ENCODE data around the gene LRRC71.
A peak's percentile ranks its signal among the peaks of the same experiment; 100 is the strongest.

The LRRC71 gene

DNA sequence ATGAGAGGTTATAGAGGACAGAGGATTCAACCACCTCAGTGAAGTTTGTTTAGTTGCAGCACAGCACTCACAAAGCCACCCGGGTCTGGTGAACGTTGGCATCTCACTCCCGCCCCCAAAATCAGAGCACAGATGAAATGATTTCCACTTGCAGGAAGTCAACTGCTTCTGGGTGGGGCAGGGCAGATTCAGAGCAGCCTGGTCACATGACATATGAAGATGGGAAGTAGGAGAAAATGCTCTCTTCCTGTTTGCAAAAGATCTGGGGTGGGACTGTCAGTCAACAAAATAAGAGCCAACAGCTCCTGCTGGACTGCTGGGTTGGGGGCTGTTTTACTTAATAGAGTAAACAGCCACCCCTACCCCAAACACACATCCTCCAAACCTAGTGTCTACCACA is 43.2 kb downstream of the LRRC71 start:
- TF ChIP-seq, protein P1, sequence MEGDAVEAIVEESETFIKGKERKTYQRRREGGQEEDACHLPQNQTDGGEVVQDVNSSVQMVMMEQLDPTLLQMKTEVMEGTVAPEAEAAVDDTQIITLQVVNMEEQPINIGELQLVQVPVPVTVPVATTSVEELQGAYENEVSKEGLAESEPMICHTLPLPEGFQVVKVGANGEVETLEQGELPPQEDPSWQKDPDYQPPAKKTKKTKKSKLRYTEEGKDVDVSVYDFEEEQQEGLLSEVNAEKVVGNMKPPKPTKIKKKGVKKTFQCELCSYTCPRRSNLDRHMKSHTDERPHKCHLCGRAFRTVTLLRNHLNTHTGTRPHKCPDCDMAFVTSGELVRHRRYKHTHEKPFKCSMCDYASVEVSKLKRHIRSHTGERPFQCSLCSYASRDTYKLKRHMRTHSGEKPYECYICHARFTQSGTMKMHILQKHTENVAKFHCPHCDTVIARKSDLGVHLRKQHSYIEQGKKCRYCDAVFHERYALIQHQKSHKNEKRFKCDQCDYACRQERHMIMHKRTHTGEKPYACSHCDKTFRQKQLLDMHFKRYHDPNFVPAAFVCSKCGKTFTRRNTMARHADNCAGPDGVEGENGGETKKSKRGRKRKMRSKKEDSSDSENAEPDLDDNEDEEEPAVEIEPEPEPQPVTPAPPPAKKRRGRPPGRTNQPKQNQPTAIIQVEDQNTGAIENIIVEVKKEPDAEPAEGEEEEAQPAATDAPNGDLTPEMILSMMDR (IDR thresholded peaks at IDR 0.05) = no peak
- no peak overlapping the region for H3K4me3 Mint-ChIP-seq
- H3K27me3 Mint-ChIP-seq (ENCODE audit: low read depth, poor library complexity) = peaks cover 7% of the 10 kb centered on the region
- DNase-seq = no peak
- peaks cover 74% of the 10 kb centered on the region for H3K36me3 Mint-ChIP-seq (ENCODE audit: low read depth)
- H3K4me1 Mint-ChIP-seq = peaks cover 40% of the 10 kb centered on the region
- no peak overlapping the region for H3K27ac Mint-ChIP-seq
- no peaks in the 10 kb centered on the region for H3K9me3 Mint-ChIP-seq

DNA sequence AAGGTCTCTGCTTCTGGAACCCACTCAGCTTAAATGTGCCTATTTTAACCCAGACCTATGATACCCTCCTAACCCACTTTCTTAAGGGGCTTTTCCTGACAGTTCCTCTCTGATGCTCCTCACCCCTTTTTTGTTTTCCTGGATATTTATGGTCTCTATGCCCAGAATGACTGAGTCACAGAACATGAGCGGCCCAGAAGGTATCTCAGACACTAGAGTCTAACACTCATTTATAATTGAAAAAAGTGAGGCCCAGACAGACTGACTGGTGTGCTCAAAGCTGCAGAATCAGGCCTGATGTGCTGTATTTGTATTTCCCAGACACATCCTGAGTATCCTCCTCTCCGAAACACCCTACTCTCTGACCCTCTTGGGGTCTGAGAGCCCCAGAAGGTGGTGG is 44.0 kb downstream of the LRRC71 start:
- H3K9me3 Mint-ChIP-seq = no peaks in the 10 kb centered on the region

DNA sequence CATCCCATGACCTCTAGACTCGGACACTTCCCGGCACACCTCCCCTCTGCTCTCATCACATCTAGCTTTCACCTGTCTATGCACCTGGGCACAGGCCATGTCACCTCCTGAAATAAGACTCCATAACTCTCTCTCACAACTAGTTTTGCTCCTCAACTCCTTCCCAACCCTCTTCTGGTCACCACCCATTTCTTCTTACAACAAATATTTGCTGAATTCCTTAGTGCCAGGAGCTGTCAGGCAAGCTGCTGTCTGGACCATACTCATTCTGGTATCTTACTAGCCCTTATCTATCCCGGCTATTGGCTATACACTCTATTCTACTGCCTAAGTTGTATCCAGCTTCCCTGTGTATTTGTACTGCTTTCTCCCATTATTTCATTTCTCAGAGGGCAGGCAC is 49.1 kb downstream of the LRRC71 start:
- Mint-ChIP-seq H3K4me1 (peaks cover 2% of the 10 kb centered on the region), H3K27ac (peak overlapping the region; percentile 41), H3K4me3 (no peak overlapping the region), H3K27me3 (ENCODE audit: low read depth, poor library complexity) (no peaks in the 10 kb centered on the region), H3K9me3 (no peaks in the 10 kb centered on the region), H3K36me3 (ENCODE audit: low read depth) (peaks cover 45% of the 10 kb centered on the region)
- TF ChIP-seq, protein P1 (IDR thresholded peaks at IDR 0.05) = no peak
- DNase-seq = no peak

More for the DNA sequence above, 44.0 kb downstream of the LRRC71 start:
- Mint-ChIP-seq H3K4me1 (peaks cover 32% of the 10 kb centered on the region), H3K27ac (no peak overlapping the region), H3K4me3 (no peak overlapping the region), H3K27me3 (ENCODE audit: low read depth, poor library complexity) (peaks cover 7% of the 10 kb centered on the region), H3K36me3 (ENCODE audit: low read depth) (peaks cover 71% of the 10 kb centered on the region)
- DNase-seq = no peak
- TF ChIP-seq, protein P1 (IDR thresholded peaks at IDR 0.05) = no peak

DNA sequence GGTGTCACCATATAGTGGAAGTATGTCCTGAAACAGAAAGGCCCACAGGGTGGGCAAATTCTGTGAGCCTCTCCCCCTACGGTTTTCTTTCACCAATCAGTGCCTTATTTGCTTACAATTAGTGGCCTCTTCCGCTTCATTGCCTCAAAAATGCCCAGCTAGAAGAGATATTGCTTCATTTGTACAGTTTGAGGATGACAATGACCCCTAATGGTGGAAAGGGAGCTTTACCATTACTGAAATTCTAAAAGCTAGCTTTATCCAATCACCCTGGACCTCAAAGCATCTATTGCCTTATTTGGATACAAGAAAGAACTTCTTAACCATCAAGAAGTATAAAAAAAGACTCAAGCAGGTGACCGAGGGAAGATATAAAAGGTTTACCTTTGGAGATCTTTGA is 49.6 kb downstream of the LRRC71 start:
- Mint-ChIP-seq H3K9me3 (no peaks in the 10 kb centered on the region), H3K36me3 (ENCODE audit: low read depth) (peaks cover 48% of the 10 kb centered on the region), H3K27ac (no peak overlapping the region), H3K4me3 (no peak overlapping the region), H3K27me3 (ENCODE audit: low read depth, poor library complexity) (no peaks in the 10 kb centered on the region), H3K4me1 (no peaks in the 10 kb centered on the region)
- TF ChIP-seq, protein P1 (IDR thresholded peaks at IDR 0.05) = no peak
- no peak for DNase-seq

DNA sequence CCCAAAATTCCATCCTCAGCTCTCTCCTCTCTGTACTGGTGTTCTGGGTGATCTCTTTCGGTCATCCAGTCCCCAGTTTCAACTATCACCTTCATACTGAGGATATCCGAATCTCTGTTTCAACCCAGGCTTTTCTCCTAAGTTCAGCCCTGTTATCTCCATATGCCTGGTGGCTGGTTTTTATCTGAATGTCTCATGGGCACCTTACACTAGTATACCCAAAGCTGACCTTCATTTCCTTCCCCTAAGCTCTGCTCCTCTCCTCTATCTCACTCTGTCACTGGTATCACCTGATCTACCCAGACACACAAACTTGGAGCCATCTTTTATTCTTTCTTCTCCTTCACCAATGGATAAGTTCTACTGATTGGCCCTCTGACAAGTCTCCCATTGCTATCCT is 53.0 kb downstream of the LRRC71 start:
- Mint-ChIP-seq H3K4me1 (no peaks in the 10 kb centered on the region), H3K9me3 (no peaks in the 10 kb centered on the region), H3K4me3 (no peak overlapping the region), H3K27me3 (ENCODE audit: low read depth, poor library complexity) (peaks cover 5% of the 10 kb centered on the region), H3K36me3 (ENCODE audit: low read depth) (peaks cover 71% of the 10 kb centered on the region), H3K27ac (no peak overlapping the region)
- TF ChIP-seq, protein P1 (IDR thresholded peaks at IDR 0.05) = no peak
- no peak for DNase-seq

DNA sequence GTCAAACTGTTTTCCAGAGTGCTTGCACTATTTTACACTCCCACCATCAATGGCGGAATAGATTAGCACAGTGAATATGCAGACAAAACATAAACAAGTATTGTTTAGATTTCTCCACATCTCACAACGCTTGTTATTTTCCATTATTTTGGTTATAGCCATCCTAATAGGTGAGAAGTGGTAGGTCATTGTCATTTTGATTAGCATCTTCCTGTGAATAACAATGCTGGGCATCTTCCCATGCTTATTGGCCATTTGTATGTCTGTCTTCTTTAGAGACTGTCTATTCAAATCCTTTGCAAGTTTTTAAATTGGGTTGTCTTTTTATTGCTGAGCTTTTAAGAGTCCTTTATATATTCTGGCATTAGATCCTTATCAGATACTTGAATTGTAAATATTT is 54.7 kb downstream of the LRRC71 start:
- H3K27me3 Mint-ChIP-seq (ENCODE audit: low read depth, poor library complexity) = peaks cover 8% of the 10 kb centered on the region
- H3K4me1 Mint-ChIP-seq = no peaks in the 10 kb centered on the region
- H3K27ac Mint-ChIP-seq = no peak overlapping the region
- TF ChIP-seq, protein P1 (IDR thresholded peaks at IDR 0.05) = no peak
- H3K4me3 Mint-ChIP-seq = no peak overlapping the region
- H3K36me3 Mint-ChIP-seq (ENCODE audit: low read depth) = peaks cover 77% of the 10 kb centered on the region
- DNase-seq = no peak
- no peaks in the 10 kb centered on the region for H3K9me3 Mint-ChIP-seq
